GM08714 (cell line): ENCODE data around the gene ZNF324.
"Not testable (repeated sequence)": the region's sequence is repeated elsewhere in the genome, so short reads cannot be mapped to it uniquely, and the experiment has no call there.

Source experiments
- H3K4me3 ChIP-seq: fragments of 200-500 bp; sonication (Bioruptor generic); 2 replicates; pipeline ENCODE4 v1.5.1; 2014; ENCODE audit warnings: mild to moderate bottlenecking, low read length, inconsistent platforms
- ZNF274 ChIP-seq: IDR thresholded peaks from 2 replicates; pipeline ENCODE4 v1.6.1; 2012; ENCODE audit warnings: mild to moderate bottlenecking, low read depth, low read length

Gene ZNF324

DNA sequence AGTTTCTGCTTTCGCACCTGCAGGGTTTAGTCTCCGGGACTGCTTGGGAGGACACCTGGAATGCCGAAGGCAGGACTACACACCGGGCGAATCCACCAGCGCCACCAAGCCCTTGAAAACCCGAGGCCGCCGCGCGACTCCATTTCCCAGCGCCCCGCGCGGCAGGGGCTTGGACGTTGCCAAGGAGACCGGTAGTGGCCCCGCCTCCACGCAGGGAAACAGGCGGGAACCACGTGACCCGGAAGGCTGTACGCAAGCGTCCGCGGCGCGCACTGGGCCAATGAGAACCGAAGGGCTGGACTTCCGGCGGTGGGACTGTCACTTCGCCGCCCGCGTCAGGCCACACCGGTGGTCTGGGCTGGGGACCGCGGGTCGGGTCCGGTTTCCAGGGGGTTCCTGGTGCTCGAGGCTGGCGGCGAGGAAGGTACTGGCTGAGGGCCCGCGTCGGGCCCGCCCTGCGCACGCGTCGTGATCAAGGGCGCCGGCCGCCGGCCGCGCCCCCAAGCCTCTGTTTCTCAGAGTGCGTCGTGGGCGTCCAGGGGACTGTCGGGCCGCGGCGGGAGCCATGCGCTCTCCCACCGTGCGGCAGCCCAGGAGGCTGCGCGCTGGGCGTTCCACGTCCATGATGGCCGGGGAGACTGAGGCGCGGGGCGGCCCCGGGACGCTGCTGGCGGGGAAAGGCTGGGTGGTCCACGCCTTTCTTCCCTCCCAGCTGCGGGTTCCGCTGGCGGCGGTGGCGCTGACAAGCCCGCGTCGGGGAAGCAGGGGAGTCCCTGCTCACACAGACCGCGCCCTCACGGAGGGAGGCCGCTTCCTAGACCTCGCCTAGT is at the start of gene ZNF324:
Gene ZNF324, plus strand, starts transcription at position 321 of the 830 bp plus-strand sequence. CDS start 2,106 bp downstream, outside the sequence.
- TF ChIP-seq ZNF274, result no peak
- peak within 1 kb of the TSS; percentile 82 for H3K4me3 ChIP-seq

GRCh38 chr19:58428617-58429016 is 38.3 kb upstream of the ZNF324 start:
- TF ChIP-seq ZNF274, result no peak
- no peak overlapping the region for H3K4me3 ChIP-seq

- no peak overlapping the region for H3K4me3 ChIP-seq
- no peak for TF ChIP-seq ZNF274
These were observed 37.1 kb upstream of the ZNF324 start for GRCh38 chr19:58429745-58430144.

DNA sequence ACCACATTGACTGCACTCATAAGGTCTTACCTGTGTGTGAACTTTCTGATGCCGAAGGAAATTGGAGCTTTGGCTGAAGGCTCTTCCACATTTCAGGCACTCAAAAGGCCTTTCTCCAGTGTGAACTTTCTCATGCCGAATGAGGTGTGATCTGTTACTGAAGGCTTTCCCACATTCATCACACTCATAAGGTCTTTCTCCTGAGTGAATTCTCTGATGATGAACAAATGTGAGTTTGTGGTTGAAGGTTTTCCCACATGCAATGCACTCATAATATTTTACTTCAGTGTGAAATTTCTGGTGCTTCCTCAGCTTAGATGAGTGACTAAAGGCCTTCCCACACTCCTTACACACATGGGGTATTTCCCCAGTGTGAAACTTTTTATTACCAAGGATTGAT is 32.7 kb upstream of the ZNF324 start:
- H3K4me3 ChIP-seq, result no peak overlapping the region
- no peak for TF ChIP-seq ZNF274

DNA sequence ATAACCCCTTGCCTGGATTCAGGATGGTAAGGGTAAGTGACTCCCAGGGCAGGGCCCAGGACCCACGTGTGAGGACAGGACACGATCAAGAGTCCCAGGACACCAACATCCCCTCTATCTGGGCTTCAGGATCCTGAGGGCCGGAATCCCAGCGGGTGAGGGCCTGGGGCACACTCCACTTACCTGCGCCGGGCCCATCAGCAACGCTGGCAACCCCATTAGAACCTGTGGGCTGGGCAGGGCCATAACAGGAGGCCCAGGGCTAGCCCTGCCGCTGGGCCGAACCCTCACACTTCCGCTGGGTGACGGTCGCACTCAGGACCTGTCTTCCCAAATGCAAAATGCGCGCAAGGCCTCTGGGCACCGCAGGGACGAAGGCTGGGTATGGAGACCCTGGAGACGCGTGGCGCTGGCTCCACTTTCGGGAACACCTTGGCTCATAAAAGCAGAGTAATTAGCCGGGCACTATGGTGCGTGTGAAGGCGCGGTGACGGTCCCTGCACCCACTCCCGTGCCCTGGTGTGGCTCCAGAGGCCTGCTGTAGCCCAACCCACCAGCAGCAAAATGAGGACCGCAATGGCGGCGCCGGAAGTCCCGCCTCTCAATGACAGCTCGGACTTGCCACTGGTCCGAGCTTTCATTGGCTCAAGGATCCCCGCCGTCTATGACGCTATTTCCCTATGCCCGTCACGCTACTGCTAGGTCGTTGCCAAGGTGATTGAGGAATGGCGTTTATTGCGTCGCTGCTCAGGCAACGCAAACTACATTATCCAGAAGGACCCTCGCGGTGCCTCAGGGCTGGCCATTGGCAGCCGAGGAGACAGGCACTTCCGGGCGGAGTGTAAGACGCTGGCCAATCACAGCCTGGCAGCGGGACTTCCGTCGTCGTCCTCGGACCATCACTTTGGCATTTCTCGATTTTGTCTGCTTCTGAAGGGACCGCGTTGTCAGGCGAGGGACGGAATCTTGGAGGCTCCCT is 27.0 kb upstream of the ZNF324 start, which contains the start of gene ZNF132:
Gene ZNF132, minus strand, starts transcription at position 578 of the 979 bp plus-strand sequence. Its CDS starts 332 bp downstream, at position 246.
- peak within 1 kb of the TSS; percentile 69; the same call in 1 of the 2 replicates for H3K4me3 ChIP-seq
- no peak for TF ChIP-seq ZNF274

DNA sequence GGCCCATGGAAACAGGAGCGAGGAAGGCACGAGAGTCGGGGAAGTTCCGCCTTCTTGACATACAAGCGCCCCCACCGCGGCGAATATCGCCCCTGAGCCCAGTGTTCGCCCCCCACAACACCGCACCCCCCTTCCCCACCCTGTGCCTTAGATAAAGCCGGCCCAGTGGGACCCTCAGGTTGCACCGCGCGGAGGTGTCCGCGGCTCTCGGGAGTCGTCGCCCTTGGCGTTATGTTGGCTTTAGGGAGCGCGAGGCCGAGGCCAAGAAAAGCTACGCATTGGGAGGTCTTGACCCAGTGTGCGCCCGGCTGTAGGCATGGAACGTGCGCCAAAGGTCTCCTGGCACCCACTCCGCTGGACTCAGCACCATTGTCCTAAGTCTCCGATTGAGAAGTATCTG is 26.3 kb upstream of the ZNF324 start:
- no peak for TF ChIP-seq ZNF274
- H3K4me3 ChIP-seq, result peak overlapping the region; percentile 48; the same call in 1 of the 2 replicates

GRCh38 chr19:58442986-58443385 is 23.9 kb upstream of the ZNF324 start:
- not testable (repeated sequence) for H3K4me3 ChIP-seq

GRCh38 chr19:58448860-58449259 is 18.0 kb upstream of the ZNF324 start:
- not testable (repeated sequence) for H3K4me3 ChIP-seq

DNA sequence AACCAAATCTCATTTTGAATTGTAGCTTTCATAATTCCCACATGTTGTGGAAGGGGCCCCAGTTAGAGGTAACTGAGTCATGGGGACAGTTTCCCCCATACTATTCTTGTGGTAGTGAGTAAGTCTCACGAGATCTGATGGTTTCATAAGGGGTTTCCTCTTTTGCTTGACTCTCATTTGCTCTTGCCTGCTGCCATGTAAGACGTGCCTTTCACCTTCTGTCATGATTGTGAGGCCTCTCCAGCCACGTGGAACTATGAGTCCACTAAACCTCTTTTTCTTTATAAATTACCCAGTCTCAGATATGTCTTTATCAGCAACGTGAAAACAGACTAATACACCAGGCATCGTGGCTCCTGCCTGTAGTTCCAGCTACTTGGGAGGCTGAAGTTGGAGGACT is 16.9 kb upstream of the ZNF324 start:
- not testable (repeated sequence) for H3K4me3 ChIP-seq

GRCh38 chr19:58450856-58451357 is 16.0 kb upstream of the ZNF324 start:
- H3K4me3 ChIP-seq, result peak overlapping the region; percentile 62
- TF ChIP-seq ZNF274, result no peak

GRCh38 chr19:58451358-58452101 is 15.3 kb upstream of the ZNF324 start, which contains the start of gene ZNF324B:
TSS of gene ZNF324B (plus strand) at chr19:58451622. CDS start at chr19:58453702, 2,080 bp downstream.
- H3K4me3 ChIP-seq, result peak within 1 kb of the TSS; percentile 81

DNA sequence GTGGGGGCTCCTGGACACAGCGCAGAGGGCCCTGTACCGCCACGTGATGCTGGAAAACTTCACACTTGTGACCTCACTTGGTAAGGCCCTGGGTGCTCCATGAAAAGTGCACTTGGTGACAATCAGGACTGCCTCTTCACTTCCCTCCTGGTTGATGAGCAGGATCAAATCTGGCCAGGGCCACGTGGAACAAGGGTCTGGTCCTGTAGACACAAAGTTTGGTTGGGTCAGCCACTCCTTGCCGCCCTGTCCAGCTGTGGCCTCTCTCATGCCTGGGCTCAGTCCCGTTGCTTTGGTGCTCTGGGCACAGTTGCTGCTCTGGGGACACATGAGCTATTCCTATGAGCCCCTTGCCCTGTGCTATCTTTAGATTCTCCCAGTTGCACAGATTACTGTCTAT is 13.1 kb upstream of the ZNF324 start:
- no peak for TF ChIP-seq ZNF274

More at GRCh38 chr19:58451358-58452101, 15.3 kb upstream of the ZNF324 start, which contains the start of gene ZNF324B:
- no peak for TF ChIP-seq ZNF274

DNA sequence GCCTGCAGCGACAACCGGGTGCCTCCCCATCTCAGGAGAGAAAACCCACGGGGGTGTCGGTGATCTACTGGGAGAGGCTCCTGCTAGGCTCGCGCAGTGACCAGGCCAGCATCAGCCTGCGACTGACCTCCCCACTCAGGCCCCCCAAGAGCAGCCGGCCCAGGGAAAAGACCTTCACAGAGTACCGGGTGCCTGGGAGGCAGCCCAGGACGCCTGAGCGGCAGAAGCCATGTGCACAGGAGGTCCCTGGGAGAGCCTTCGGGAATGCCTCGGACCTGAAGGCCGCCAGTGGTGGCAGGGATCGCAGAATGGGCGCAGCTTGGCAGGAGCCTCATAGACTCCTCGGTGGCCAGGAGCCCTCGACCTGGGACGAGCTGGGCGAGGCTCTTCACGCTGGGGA is 11.6 kb upstream of the ZNF324 start:
- no peak overlapping the region for H3K4me3 ChIP-seq
- no peak for TF ChIP-seq ZNF274

More for the DNA sequence above, 13.1 kb upstream of the ZNF324 start:
- no peak overlapping the region for H3K4me3 ChIP-seq
